ENCODE measurements around the gene APBA2.

Gene APBA2

DNA sequence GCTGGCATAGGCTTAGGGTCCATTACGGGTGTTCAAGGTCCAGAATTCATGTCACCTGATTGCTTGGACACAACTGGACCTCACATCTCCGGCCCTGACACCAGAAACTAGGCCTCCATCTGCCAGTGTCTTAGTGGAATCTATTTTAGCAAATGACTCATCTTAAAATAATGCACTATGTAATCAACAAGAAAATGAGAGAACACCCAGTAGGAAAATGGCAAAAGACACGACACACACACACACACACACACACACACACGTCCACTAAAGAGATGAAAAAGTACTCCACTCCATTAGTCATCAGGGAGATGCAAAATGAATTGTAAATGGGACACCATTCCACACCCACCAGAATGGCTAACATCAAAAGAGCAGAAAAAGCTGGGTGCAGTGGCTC, 11.2 kb downstream of the APBA2 start:
- no peak for DNase-seq (ENCODE audit: low spot score)

DNA sequence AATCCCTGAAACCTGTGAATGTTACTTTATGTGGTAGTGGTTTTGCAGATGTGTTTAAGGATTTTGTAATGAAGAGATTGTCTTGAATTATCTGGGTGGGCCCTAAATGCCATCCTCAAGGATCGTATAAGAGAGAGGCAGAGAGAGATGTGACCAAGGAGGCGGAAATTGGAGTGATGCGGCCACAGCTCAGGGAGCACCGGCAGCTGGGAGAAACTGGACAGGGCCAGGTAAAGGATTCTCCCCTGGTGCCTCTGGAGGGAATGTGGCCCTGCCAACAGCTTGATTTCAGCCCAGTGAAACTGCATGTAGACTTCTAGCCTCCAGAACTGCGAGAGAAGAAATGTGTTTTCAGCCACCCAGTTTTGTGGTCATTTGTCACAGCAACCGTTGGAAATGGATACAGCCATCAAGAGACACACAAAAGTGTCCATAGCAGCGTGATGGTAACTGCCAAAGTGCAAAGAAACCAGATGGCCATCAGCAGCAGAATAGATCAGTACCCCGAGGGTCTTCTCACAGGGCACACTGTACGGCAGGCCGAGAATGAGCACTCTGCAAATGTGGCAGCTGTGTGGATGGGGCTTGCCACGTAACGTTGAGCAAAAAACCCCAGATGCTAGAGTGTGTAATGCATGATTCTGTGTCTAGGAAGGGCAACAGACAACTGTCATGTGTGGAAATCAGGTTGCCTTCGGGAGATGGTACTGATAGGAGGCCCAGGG, 12.2 kb downstream of the APBA2 start:
- DNase-seq (ENCODE audit: low spot score) = no peak

DNA sequence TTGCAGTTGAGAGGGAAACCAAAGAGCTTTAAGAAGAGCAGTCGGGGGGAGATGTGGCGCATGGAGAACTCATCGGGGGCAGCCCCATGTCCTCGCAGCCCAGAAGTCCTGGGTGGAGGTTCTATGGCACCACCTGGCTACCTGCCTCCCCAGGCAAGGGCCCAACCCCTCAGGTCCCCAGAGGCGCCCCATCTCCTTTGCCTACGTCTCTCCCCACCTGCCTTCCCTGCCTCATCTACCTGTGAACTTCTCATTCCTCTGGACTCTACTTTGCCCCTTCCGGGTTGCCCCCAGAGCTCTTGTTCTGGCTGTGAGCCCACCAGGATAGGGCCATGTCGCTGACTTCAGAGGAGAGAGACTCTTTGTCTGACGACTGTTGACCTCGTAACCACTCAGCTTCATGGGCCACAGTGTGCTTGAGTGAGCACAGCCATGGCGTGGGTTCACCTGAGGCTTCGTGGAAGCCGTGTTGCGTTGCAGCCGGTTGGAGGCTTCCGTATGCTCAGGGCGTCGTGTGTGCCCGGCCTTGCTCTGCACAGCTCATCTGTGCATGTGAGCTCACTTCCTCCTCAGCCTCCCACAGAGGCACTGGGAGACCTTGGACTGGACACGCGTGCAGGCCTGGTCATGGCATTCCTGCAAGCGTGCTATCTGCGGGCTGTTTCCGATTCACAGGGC, 13.4 kb downstream of the APBA2 start:
- no peak for DNase-seq (ENCODE audit: low spot score)

DNA sequence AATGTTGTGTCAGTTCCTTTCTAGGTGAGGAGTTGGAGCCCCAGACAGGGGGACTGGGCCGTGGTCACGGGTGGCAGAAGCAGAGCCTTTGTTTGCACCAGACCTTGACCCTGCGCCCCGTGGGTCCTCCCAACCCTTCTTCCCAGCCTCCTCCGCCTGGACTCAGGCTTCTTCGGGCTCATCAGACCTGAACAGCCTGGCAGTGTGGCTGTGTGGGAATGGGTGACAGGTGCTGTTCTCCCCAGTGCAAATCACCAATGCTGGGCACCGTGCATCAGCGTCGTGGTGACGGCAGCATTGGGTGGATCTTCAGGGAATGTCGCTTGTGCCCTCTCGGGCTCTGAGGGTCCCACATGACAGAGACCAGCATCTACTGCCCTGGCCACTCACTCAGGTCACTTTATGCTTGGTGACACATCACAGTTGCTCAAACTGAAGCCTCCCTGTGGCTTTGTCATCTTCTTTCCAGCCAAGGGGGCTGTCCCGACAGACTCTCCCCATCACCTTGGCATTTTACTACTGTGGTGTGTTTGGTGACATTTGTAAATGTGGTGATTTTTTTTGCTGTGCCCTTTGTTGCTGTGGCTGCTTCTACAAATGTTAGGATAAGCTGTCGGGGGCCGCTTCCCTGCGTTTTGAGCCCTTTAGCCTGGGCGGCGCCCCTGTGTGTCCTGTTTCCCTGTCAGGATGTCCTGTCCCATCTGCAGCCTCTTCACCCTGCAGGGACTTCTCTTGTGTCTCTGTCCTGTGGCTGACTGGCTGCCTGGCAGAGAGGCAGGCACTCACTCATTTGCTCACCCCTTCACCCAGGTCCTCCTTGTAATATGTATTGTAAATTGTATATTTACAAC, 14.5 kb downstream of the APBA2 start:
- DNase-seq (ENCODE audit: low spot score) = no peak

DNA sequence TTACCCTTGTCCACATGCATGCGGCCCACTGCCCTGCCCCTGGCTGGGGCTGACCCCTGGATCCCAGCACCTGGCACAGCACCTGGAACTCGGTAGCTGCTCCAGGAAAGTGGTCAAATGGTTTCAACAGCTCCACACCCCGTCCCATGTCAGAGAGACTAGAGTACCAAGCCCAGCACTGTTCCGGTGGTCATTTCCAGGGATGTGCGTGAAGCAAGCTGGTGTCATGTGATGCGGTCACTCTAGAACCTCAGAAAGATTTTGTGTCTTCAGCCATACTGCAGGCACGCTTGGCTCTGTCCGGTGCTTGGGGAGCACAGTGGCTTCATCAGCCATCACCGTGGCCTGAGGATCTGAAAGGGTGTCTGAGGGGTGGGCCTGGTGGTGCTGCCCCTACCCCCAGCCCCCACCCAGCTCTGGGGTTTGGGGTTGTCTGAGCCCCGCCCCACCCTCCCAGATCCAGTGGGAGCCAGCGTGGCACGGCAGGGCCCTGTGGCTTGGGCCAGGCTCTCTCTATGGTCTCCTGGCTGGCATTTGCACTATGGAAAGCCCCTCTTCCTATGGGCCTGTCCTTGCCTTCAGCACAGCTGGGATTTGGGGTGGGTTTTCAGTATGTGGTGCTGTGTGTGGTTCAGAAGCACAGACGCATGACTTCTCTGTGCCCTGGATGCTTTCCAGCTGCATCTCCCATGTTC, 15.3 kb downstream of the APBA2 start:
- no peak for DNase-seq (ENCODE audit: low spot score)

DNA sequence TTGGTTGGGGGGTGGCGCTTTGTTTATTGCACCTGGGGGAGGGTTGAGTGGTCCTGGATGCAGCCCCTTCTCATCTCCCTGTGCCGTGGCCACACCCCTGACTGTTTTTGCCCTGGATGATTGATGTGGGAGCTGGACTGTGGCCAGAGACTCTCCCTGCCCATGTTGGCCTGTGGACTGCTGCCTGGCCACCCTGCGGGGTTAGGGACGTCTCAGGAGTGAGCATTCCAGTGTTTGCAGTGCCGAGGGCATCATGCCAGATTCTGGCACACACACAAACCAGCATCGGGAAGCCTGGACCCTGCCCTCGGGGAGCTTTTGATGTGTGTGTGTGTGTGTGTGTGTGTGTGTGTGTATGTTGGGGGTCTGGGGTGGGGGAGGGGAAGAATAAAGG, 15.8 kb downstream of the APBA2 start:
- no peak for DNase-seq (ENCODE audit: low spot score)

DNA sequence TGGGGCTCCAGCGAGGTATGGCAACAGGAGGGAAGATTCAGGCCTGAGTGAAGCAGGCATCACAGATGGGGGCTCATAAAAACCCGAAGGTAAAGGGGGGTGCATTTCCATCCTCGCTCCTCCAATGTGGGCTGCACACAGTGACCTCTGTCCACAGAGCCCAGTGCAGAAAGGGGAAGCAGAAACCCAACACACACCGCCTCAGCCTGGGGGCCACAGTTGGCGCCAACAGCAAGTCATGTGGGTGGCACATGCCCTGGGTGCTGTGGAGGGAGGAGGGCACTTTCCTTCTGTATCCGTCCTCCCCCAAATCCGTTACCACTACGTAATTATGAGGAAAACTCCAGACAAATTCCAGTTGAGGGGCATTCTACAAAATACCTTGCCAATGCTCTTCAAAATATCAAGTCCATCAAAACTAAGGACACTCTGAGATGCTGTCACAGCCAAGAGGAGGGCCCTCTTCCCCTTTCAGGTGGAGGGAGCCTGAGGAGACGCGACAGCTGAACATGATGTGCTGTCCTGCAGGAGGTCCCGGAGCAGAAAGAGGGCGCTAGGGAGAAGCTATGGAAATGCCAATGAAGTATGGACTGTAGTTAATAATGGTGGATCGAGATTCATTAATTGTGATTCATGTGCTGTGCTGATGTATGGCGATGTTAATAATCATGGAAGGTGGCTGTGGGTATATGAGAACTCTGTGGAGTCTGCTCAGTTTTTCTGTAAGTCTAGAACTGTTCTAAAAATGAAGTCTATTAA, 16.4 kb downstream of the APBA2 start:
- no peak for DNase-seq (ENCODE audit: low spot score)

DNA sequence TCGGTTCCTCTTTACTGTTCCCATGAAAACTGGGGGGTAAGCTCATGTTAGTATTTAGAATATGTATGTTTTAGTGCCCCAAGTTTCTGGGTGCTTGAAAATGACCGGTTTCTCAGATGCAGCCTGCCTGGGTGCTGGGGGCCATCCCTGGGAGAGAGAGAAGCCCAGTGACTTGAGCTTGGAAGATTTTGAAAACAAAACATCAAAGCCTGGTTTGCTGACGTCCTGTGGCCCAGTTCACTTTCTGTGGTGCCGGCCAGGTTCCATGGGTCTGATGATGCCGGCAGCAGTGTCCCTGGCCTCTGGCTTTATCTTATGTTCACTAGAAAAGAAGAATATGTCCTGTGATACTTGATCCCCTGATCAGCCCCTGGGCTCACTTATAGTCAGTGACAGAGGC, 17.1 kb downstream of the APBA2 start:
- DNase-seq (ENCODE audit: low spot score) = no peak

DNA sequence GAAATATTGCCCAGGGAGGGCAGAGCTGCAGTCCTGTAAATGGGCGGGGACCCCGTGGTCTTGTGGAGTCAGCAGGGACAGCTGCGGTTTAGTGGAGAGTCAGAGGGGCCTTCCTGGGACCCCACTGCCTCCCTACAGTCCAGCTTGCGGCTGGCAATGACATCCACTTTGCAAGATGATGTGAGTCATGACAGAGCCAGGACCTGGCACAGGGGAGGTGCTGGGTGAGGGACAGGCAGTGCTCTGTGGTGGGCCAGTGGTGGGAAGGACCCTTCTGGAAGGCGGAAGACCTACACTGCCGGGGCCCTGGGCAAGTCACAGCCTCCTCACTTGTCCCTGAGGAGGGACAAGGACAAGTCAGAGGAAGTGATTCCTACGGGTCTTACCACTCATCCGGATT, 17.8 kb downstream of the APBA2 start:
- no peak for DNase-seq (ENCODE audit: low spot score)

DNA sequence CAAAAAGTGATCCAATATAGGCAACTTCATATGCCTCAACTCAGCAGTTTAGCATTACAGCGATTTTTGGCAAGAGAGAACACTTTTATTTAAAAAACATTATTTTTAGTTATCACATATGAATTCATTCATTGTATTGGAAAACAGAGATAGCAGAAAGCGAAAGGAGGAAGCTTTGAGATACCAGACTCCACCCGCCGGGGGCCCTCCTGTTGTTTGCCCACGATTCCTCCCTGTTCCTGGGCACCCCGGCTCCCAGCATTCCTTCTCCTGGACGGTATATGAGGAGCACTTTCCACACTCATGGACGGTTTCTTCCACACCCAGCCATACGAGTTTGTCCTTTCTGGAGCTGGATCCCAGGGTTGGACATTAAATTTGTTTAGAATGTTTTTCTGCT, 18.2 kb downstream of the APBA2 start:
- no peak for DNase-seq (ENCODE audit: low spot score)

DNA sequence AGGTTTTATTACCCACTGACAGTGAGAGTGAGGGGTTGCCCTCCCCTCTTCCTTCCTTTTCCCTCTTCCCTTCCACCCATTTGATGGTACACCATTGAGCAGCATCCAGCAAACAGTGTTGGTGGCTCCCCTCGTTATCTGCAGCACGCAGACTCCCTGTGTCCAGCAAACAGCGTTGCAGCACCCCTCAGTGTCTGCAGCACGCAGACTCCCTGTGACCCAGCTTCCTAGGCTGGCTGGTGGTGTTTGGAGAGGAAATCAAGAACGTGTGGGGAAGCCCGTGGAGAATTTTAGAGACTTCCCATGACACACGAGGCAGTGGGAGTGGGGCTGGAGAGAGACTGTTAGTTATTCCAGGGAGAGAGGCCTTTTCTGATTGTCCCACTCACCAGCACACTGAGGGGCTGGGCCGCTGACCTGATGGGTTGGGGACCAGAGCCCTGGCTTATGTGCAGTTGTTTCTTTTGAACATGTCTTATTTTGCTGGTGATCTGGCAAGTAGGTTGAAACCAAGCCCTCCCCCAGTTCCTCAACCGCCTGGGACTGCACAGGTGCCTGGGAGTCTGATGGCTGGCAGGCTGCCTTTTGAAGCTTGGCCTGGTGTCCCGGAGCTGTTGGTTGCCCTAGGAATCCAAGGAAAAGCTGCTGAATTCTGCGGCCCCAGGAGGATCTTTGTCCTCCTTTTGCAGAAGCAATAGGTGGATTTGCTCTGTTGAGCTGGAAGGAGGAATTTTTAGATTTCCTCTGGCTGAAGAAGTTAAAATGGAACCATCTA, 19.0 kb downstream of the APBA2 start:
- no peak for DNase-seq (ENCODE audit: low spot score)

DNA sequence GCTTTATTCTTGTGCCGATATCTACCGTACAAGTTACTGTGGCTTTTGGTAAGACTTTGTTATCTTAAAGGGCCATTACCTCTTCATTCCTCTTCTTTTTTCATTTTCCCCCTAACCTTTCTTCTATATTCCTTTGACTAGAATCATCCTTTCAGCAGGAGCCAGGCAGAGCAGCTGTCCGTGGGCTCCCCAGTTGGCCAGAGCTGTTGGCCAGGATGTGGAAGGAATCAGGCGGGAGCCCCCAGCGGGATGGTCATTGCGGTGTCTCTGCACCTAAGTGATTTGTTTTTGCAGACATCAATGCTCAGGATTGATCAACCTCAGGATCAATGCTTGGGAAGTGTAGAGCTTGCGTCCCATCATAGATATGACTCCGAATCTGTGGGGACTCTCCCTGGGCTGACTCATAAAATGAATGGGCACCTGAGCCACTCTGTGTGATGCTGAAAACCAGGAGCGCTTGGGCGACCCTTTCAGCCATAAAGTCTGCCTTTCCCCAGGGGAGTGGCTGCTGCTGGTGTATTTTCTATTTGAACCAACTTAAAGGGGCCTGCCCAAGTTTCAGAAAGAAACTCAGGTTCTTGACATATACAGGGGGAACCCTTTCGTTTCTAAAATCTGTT, 21.7 kb downstream of the APBA2 start:
- no peak for DNase-seq (ENCODE audit: low spot score)

DNA sequence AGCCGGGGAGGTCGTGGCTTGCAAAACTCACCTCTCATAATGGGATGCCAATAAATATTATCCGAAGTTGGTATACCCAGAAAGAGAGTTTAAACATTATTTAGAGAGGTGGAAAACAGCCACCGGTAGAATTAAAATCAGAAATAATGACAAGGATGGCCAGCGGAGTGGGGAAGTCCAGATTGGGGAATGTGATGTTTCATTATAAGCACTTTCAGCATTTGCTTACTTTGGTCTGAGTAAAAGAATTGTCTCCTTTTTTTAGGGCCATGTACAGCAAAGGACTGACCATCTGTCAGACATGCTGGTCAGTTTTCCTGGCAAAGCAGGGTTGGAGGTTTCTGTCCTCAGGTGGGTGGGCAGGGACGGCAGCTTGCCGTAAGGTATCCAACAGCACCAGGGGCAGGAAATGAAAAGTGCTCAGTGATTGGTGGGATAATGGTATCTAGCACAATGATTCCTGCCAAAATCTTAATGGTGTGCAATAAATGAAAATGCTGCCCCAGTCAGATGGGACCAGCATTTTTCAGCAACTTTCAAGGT, 24.3 kb downstream of the APBA2 start:
- no peak for DNase-seq (ENCODE audit: low spot score)

DNA sequence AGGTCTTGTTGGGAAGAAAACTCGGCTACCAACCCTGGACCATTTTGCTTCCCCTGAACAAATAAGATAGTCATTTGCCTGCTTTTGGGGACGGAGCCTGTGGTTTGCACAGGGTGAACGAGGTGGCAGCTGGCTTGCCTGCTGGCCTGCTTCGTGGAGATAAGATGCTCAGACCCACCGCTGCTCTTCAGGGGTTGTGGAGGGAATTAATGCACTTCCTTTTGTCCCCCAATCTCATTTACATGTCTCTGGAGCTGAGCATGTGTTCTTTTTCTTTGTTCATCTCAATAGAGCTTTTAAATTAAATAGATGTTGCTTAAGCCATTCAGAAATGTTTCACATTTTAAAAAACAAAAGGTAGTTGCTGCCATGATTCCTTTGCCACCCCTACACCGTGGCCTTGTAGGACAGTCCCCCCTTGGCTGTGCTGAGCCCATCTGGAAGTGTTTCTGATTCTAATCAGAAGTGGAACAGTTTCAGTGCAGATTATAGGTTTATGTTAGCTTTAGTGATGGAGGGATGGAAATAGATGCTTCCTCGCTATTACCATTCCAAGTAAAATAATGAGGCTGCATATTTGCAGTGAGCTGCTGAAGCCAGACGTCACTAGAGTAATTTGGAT, 25.6 kb downstream of the APBA2 start:
- no peak for DNase-seq (ENCODE audit: low spot score)

DNA sequence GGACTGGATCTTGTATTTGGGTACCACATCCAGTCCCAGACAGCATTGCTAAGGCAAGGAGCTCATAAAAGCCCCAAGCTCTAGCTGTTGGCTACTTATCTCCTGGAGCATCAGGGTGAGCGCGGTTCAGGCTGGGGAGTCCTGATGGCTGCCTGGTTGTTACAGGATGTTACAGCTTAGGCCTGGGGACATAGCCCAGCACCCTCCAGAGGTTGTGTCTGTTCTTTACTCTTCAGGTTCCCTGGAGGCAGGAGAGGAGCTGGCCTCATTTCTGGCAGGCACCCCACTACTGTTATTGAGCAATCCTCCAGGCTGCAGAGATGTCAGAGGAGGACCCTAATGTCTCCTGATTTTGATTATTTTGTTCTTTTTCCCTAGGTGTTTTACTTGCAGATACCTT, 26.6 kb downstream of the APBA2 start:
- DNase-seq (ENCODE audit: low spot score) = no peak

DNA sequence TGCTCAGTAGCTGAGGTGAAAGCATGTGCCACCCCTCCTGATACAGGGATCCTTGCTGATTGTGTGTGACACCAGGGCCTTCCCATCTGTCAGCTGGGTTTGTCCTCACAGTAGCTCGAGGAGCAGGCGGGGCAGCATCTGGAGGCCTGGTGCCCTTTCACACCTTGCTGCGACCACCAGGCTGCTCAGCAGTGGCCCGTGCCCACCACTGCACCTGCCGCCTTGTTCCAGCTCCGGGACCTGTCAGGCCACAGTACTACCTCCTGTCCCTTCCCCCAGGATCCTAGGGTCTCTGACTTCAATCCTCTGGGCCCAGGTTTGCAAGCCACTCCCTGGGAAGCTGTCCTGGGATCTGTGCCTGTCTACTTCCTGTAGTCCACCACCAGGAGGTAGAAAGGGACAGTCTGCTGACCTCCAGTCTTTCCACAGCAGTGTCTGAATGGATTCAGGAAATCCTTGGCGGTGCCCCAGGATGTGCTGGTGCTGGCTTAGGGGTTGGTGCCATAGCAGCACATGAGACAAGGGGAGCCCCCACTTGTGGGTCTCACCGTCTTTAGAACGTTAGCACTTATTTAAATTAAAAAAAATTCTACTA, 27.5 kb downstream of the APBA2 start:
- no peak for DNase-seq (ENCODE audit: low spot score)

DNA sequence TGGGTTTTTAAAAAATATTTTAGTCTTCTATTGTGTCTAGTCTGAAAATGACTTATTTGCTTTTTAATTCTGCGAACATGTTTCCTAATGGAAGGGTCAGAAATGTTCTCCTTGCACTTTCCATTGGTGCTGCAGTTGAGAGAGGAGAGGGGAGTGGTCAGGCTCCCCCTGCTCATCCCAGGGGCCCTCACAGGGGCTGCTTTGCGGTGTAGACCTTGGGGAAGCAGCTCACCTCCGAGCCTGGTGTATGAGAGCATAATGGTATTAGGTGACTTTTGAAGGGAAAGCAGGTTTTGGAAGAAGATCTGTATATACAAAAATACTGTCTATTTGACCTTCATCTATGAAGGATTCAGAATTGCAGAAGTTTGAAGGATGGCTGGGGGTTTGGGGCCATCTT, 28.3 kb downstream of the APBA2 start:
- DNase-seq (ENCODE audit: low spot score) = no peak

DNA sequence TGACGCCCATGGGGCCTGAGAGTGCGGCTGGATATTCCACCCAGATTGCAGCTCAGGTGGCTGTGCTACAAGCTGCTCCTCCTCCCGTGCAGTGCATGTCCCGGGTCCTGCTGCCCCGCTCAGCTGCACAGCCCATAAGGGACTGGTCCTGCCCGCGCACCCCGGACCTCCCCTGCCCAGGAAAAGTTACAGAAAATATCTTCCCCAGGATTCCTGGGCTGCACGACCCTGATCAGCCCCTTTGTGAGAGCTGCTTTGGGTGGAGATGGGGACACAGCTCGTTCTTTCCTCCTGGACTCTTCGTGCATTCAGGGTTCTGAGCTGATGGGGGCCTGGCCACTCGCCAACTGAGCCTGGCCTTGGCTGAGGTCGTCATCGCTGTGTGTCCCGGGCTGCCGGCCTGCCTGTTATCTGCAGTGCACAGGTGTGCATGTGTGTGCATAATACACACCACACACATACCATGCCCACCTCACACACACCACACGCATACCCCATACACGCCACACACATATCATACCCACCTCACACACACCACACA, 28.8 kb downstream of the APBA2 start:
- no peak for DNase-seq (ENCODE audit: low spot score)

Measured in HuH-7.5 (cell line).